K562 (cell line): ENCODE data around the gene CCDC171. TPM values are rescaled to one million over a fixed set of nuclear protein-coding genes. Genes with fewer than 3 reads are reported as not detected.

Source experiments
- ATAC-seq: fragments of 200-7000 bp; cut with Tn5 transposase; 3 replicates; pipeline ENCODE4 v1.9.1; 2020; ENCODE audit warnings: moderate library complexity
- BruUV-seq: library from RNA; stranded (reverse); fragments of 400-500 nt; replicated peaks from 2 replicates; lab custom pipeline; 2021; lab: Mats Ljungman, UMichigan
- CTCF ChIA-PET: fragments of 300-600 bp; formaldehyde crosslinking; extraction: SDS; loops from one replicate; lab custom pipeline; 2021; ENCODE audit warnings: low intra/inter-chr PET ratio; lab: Yijun Ruan, JAX
- POLR2A ChIA-PET: fragments of 300-600, 350-650 bp; sonication (Branson Sonifier 250); formaldehyde crosslinking; extraction: SDS; loops from one replicate; lab custom pipeline; 2021; ENCODE audit warnings: antibody characterized with exemption, inconsistent platforms; lab: Yijun Ruan, JAX
- DNase-seq, 4 experiments: peaks; one replicate each; pipeline versions ENCODE4 v3.0.0 to v3.0.0-alpha.2; 2011 to 2018; ENCODE audit warnings: low spot score in 3 of 4, mixed read lengths in 3 of 4; ENCODE audit errors: extremely low read depth in 1 of 4
- FAIRE-seq: peaks from 2 replicates; lab custom pipeline; 2011; peaks lifted over from hg19 to GRCh38; lab: Jason Lieb, UNC
- H2AFZ ChIP-seq: 2 replicates; pipeline ENCODE4 v1.6.0; 2011; ENCODE audit warnings: low read depth, low read length, control low read depth, inconsistent platforms
- H3K27ac ChIP-seq: fragments of 200-600 bp; 3 replicates; pipeline ENCODE4 v1.8.0; 2011; ENCODE audit warnings: low read depth, mild to moderate bottlenecking, control low read depth, inconsistent platforms, low read length, moderate library complexity, mixed read lengths; ENCODE audit errors: extremely low read depth
- H3K27me3 ChIP-seq, 2 experiments: fragments of 300-600 bp in 1 of 2; 2 replicates in 1 of 2; 3 replicates in 1 of 2; pipeline versions ENCODE4 v1.6.0 to v1.8.0; 2011; ENCODE audit warnings: inconsistent platforms in 2 of 2, low read length in 2 of 2, mild to moderate bottlenecking in 1 of 2, mixed read lengths in 1 of 2, moderate library complexity in 1 of 2; ENCODE audit not compliant: control insufficient read depth in 2 of 2, insufficient read depth in 2 of 2
- H3K36me3 ChIP-seq: fragments of 300-600 bp; 3 replicates; pipeline ENCODE4 v1.8.0; 2011; ENCODE audit warnings: mild to moderate bottlenecking, low read length, inconsistent platforms; ENCODE audit not compliant: control insufficient read depth, insufficient read depth
- H3K4me1 ChIP-seq, 2 experiments: fragments of 200-600 bp in 1 of 2; replicated peaks in 1 of 2; 2 replicates in 1 of 2; 3 replicates in 1 of 2; pipeline versions ENCODE4 v1.5.1 to v1.8.0; 2011; ENCODE audit warnings: inconsistent platforms in 2 of 2, low read length in 2 of 2, mild to moderate bottlenecking in 1 of 2, mixed read lengths in 1 of 2, moderate library complexity in 1 of 2; ENCODE audit not compliant: control insufficient read depth in 2 of 2, insufficient read depth in 2 of 2
- H3K4me2 ChIP-seq: 2 replicates; pipeline ENCODE4 v1.6.1; 2011; ENCODE audit warnings: low read length, control low read depth, inconsistent platforms, mixed read lengths; ENCODE audit not compliant: insufficient read depth
- H3K4me3 ChIP-seq: fragments of 200-600 bp; sonication (generic), shearing (Covaris generic); 2 replicates; pipeline ENCODE4 v1.5.1; 2016; ENCODE audit warnings: control low read depth, inconsistent platforms
- H3K79me2 ChIP-seq: fragments of 200-600 bp; 3 replicates; pipeline ENCODE4 v1.8.0; 2011; ENCODE audit warnings: low read length, inconsistent platforms; ENCODE audit not compliant: control insufficient read depth, insufficient read depth
- H3K9ac ChIP-seq, 2 experiments: 2 replicates each; pipeline versions ENCODE4 v1.6.0 to v1.6.1; 2011; ENCODE audit warnings: low read depth in 2 of 2, low read length in 2 of 2, control low read depth in 1 of 2, inconsistent platforms in 1 of 2, mild to moderate bottlenecking in 1 of 2, mixed read lengths in 1 of 2; ENCODE audit not compliant: insufficient read depth in 1 of 2
- H3K9me1 ChIP-seq: one replicate; pipeline ENCODE4 v1.6.0; 2011; ENCODE audit warnings: inconsistent platforms, mild to moderate bottlenecking, low read length, moderate library complexity; ENCODE audit not compliant: control insufficient read depth, insufficient read depth
- H3K9me3 ChIP-seq: replicated peaks from 2 replicates; pipeline ENCODE4 v1.5.1; 2011; ENCODE audit warnings: low read depth, low read length, inconsistent platforms; ENCODE audit not compliant: control insufficient read depth, insufficient read depth
- H4K20me1 ChIP-seq: replicated peaks from 2 replicates; pipeline ENCODE4 v1.6.1; 2011; ENCODE audit warnings: low read length, inconsistent platforms, mixed read lengths; ENCODE audit not compliant: control insufficient read depth, insufficient read depth
- ATF6 ChIP-seq: sonication (generic); formaldehyde crosslinking; IDR thresholded peaks from 2 replicates; pipeline ENCODE4 v1.4.0; 2020; ENCODE audit warnings: mild to moderate bottlenecking, missing genetic modification reagents
- BHLHE40 ChIP-seq: IDR thresholded peaks from 2 replicates; pipeline ENCODE4 v1.6.1; 2011; ENCODE audit warnings: low read length, improper control_type of control experiment
- CEBPB ChIP-seq: fragments of 450-650 bp; IDR thresholded peaks from 2 replicates; pipeline ENCODE4 v1.6.1; 2016; ENCODE audit warnings: missing genetic modification characterization, missing compliant biosample characterization
- EHMT2 ChIP-seq: fragments of 450-650 bp; IDR thresholded peaks from 2 replicates; pipeline ENCODE4 v1.6.1; 2018; ENCODE audit warnings: antibody characterized with exemption
- HES1 ChIP-seq: fragments of 450-650 bp; IDR thresholded peaks from 2 replicates; pipeline ENCODE4 v1.6.1; 2016; ENCODE audit warnings: low read depth, mild to moderate bottlenecking, moderate library complexity
- JUND ChIP-seq, 2 experiments: IDR thresholded peaks; 2 replicates in 1 of 2; 3 replicates in 1 of 2; pipeline ENCODE4 v1.6.1; 2011; ENCODE audit warnings: borderline replicate concordance in 2 of 2, low read depth in 2 of 2, low read length in 2 of 2, improper control_type of control experiment in 1 of 2, missing biosample characterization in 1 of 2, missing genetic modification characterization in 1 of 2, missing genetic modification reagents in 1 of 2
- KLF13 ChIP-seq: fragments of 450-650 bp; IDR thresholded peaks from 2 replicates; pipeline ENCODE4 v1.6.1; 2016; ENCODE audit warnings: missing genetic modification characterization, low read depth, mild to moderate bottlenecking, missing compliant biosample characterization, moderate library complexity, borderline replicate concordance
- LARP7 ChIP-seq: fragments of 450-650 bp; IDR thresholded peaks from 2 replicates; pipeline ENCODE4 v1.6.1; 2016
- SNRNP70 ChIP-seq: fragments of 200-400 bp; formaldehyde crosslinking; optimal IDR thresholded peaks from 2 replicates; pipeline ENCODE3; 2017; ENCODE audit warnings: low read depth, low read length
- SREBF1 ChIP-seq: fragments of 150-350 bp; IDR thresholded peaks from 2 replicates; pipeline ENCODE4 v1.6.1; 2014; ENCODE audit warnings: antibody characterized with exemption, low read depth, low read length, borderline replicate concordance
- TAF15 ChIP-seq: fragments of 200-400 bp; formaldehyde crosslinking; IDR thresholded peaks from 2 replicates; pipeline ENCODE4 v1.6.1; 2017; ENCODE audit warnings: mild to moderate bottlenecking, low read depth, low read length, moderate library complexity
- TCFL5 ChIP-seq: fragments of 250-450 bp; sonication (Bioruptor Pico); conservative IDR thresholded peaks from 2 replicates; pipeline ENCODE4 v1.6.1; 2021; ENCODE audit warnings: mild to moderate bottlenecking, moderate library complexity, matching md5 sums
- TRIM24 ChIP-seq, 2 experiments: fragments of 450-650 bp; IDR thresholded peaks; 2 replicates each; pipeline ENCODE4 v1.6.1; 2016
- YY1 ChIP-seq, 3 experiments: IDR thresholded peaks; 2 replicates each; pipeline ENCODE4 v1.6.1; 2011; ENCODE audit warnings: low read length in 2 of 3, mild to moderate bottlenecking in 2 of 3, moderate library complexity in 2 of 3, borderline replicate concordance in 1 of 3, control low read depth in 1 of 3, low read depth in 1 of 3; ENCODE audit not compliant: insufficient read depth in 3 of 3, insufficient replicate concordance in 2 of 3, control insufficient read depth in 1 of 3, insufficient read length in 1 of 3; ENCODE audit errors: extremely low read depth in 1 of 3
- ZNF175 ChIP-seq: fragments of 200-800 bp; sonication (Bioruptor generic); IDR thresholded peaks from 2 replicates; pipeline ENCODE4 v1.6.1; 2016; ENCODE audit warnings: low read depth, mild to moderate bottlenecking, missing genetic modification characterization, missing compliant biosample characterization
- WGBS: fragments of 100-300 bp; shearing (Covaris generic); methylation state at CpG from one replicate; pipeline ENCODE4 v1.1.6; 2016; ENCODE audit warnings: low coverage, mixed read lengths; ENCODE audit not compliant: insufficient coverage; ENCODE audit errors: missing lambda C conversion rate; 5-methylcytosine and 5-hydroxymethylcytosine counted together
- in situ Hi-C: fragments of 300-500 bp; cut with MboI; formaldehyde crosslinking; loops from 4 replicates; pipeline ENCODE4 v1.15.0; 2018; ENCODE audit warnings: inconsistent platforms, mixed read lengths
- intact Hi-C: fragments of 100-400 bp; cut with micrococcal nuclease; formaldehyde crosslinking; loops from 2 replicates; pipeline ENCODE4 v1.14.2; 2022
- polyA plus RNA-seq, 8 experiments: library from polyadenylated mRNA; depleted of rRNA in 4 of 8; stranded (reverse) in 5 of 8; unstranded in 3 of 8; fragments of >200 nt; fragmentation: Nextera tagmentation in 2 of 8; fragmentation: Illumina TruSeq in 1 of 8; extraction: Ambion mirVana in 2 of 8; extraction: Trizol in 1 of 8; gene quantifications; 2 replicates each; pipeline versions ENCODE4 v1.2.1 to v1.2.3, GENCODE V29; 2011 to 2014; ENCODE audit warnings: inconsistent platforms in 1 of 8, missing spikeins in 1 of 8
- total RNA-seq, 7 experiments: library from RNA; depleted of rRNA in 6 of 7; stranded (reverse); fragments of >200 nt in 6 of 7; fragmentation: Illumina TruSeq in 2 of 7; extraction: Trizol in 2 of 7; gene quantifications; 2 replicates each; pipeline versions ENCODE4 v1.2.1 to v1.2.3, GENCODE V29; 2011 to 2021; ENCODE audit warnings: low replicate concordance in 1 of 7

The CCDC171 gene
- total and polyA plus RNA-seq, 9 of the 15 experiments (the other 6 are each of a cell fraction or from before 2014, with no cell fraction given) = 0.08 to 3.8 (median 0.27) TPM

- no peak for TF ChIP-seq CEBPB (tag)
- no peak for TF ChIP-seq BHLHE40
- TF ChIP-seq TRIM24 (IDR thresholded peaks at IDR 0.05) = no peak
- no peak for TF ChIP-seq TAF15
- TF ChIP-seq EHMT2 = no peak
- TF ChIP-seq ZNF175 (CRISPR knock-in tag) = no peak
- TF ChIP-seq SREBF1 = no peak
- TF ChIP-seq ATF6 (CRISPR knock-in tag) = no peak
These were observed 23.7 kb downstream of the CCDC171 start (continued) for GRCh38 chr9:15576350-15577050.

- intact Hi-C loops = no loop called here
- in situ Hi-C loops = no loop called here
- CTCF ChIA-PET = no interaction called here
- Histone ChIP-seq H3K27me3 (no peaks in the 10 kb centered on the region; a peak in 1 of 5 replicates), H3K79me2 (no peaks in the 10 kb centered on the region), H3K9me3 (no peaks in the 10 kb centered on the region), H3K9me1 (no peaks in the 10 kb centered on the region), H3K4me3 (no peak overlapping the region), H3K9ac (no peak overlapping the region), H3K4me2 (no peak overlapping the region), H3K36me3 (no peaks in the 10 kb centered on the region), H2AFZ (no peak overlapping the region)
- DNase-seq (no peak), ATAC-seq (no peak), FAIRE-seq (no peak)
- BruUV-seq = no TSS peak
- TF ChIP-seq TCFL5 (CRISPR knock-in tag) = no peak
- TF ChIP-seq LARP7 = no peak
- TF ChIP-seq YY1 (IDR thresholded peaks at IDR 0.05; ENCODE audit: borderline replicate concordance in 1 of 3, control insufficient read depth in 1 of 3, extremely low read depth in 1 of 3, insufficient read depth in 3 of 3, insufficient read length in 1 of 3, insufficient replicate concordance in 2 of 3, low read depth in 1 of 3, low read length in 2 of 3) = no peak
- no peak for TF ChIP-seq SNRNP70
- TF ChIP-seq JUND (IDR thresholded peaks at IDR 0.05; ENCODE audit: borderline replicate concordance, low read depth, low read length) = no peak
- no peak for TF ChIP-seq JUND (tag; IDR thresholded peaks at IDR 0.05; ENCODE audit: borderline replicate concordance, low read depth, low read length)
- TF ChIP-seq KLF13 (tag) = no peak
- no peak for TF ChIP-seq HES1
- TF ChIP-seq, all 486 proteins: peak for 0
- H3K4me1 ChIP-seq = no peaks in the 10 kb centered on the region
- WGBS = 8% methylated on average over 6 of the region's 6 CpGs
- POLR2A ChIA-PET = no interaction called here
- no peak overlapping the region for H3K27ac ChIP-seq
- no peaks in the 10 kb centered on the region for H4K20me1 ChIP-seq
These were observed 25.9 kb downstream of the CCDC171 start for GRCh38 chr9:15578714-15579113.
